Natural killer cell (primary cell): ENCODE data around the gene SHISA8. TPM values are rescaled to one million over a fixed set of nuclear protein-coding genes. Genes with fewer than 3 reads are reported as not detected.

Source experiments
- ATAC-seq, 3 donors: fragments of 150-1000 bp in 2 of 3; fragments of 200-7000 bp in 1 of 3; cut with Tn5 transposase; 1 replicate in 1 of 3; 2 replicates in 2 of 3; pipeline ENCODE4 v1.10.0; 2021; ENCODE audit warnings: mild to moderate bottlenecking in 2 of 3, moderate library complexity in 2 of 3
- DNase-seq, 2 donors: peaks; one replicate each; pipeline versions ENCODE4 v3.0.0 to v3.0.0-alpha.2; 2013 to 2021; ENCODE audit warnings: mixed read lengths in 1 of 2
- H3K27ac ChIP-seq: one replicate; pipeline ENCODE4 v1.5.1; 2013; ENCODE audit warnings: mild to moderate bottlenecking, low read length
- H3K27me3 ChIP-seq: one replicate; pipeline ENCODE4 v1.6.1; 2013; ENCODE audit warnings: low read length; ENCODE audit not compliant: control insufficient read depth, insufficient read depth
- H3K36me3 ChIP-seq: one replicate; pipeline ENCODE4 v1.6.1; 2013; ENCODE audit warnings: low read length; ENCODE audit not compliant: control insufficient read depth, insufficient read depth
- H3K4me1 ChIP-seq: one replicate; pipeline ENCODE4 v1.6.1; 2013; ENCODE audit warnings: low read length; ENCODE audit not compliant: control insufficient read depth, insufficient read depth
- H3K4me3 ChIP-seq: one replicate; pipeline ENCODE4 v1.5.1; 2013; ENCODE audit warnings: low read length
- H3K9me3 ChIP-seq: one replicate; pipeline ENCODE4 v1.6.1; 2013; ENCODE audit warnings: low read length; ENCODE audit not compliant: control insufficient read depth, insufficient read depth
- H3K27ac Mint-ChIP-seq, 2 donors: one replicate each; pipeline ENCODE4 v1.8.0; 2022; ENCODE audit warnings: mild to moderate bottlenecking in 2 of 2, mixed read lengths in 2 of 2, moderate library complexity in 1 of 2
- H3K27me3 Mint-ChIP-seq, 2 donors: one replicate each; pipeline ENCODE4 v1.8.0; 2022; ENCODE audit warnings: low read depth in 2 of 2, mixed read lengths in 2 of 2
- H3K36me3 Mint-ChIP-seq: one replicate; pipeline ENCODE4 v1.8.0; 2022; ENCODE audit warnings: mixed read lengths
- H3K4me1 Mint-ChIP-seq, 2 donors: one replicate each; pipeline ENCODE4 v1.8.0; 2022; ENCODE audit warnings: mixed read lengths in 2 of 2
- H3K4me3 Mint-ChIP-seq: one replicate; pipeline ENCODE4 v1.8.0; 2022; ENCODE audit warnings: mild to moderate bottlenecking, moderate library complexity, mixed read lengths
- H3K9me3 Mint-ChIP-seq, 2 donors: one replicate each; pipeline ENCODE4 v1.8.0; 2022; ENCODE audit warnings: mixed read lengths in 2 of 2
- CTCF ChIP-seq: fragments of 200-600 bp; IDR thresholded peaks from one replicate; pipeline ENCODE4 v1.8.0; 2022; ENCODE audit warnings: antibody characterized with exemption
- WGBS: methylation state at CpG from one replicate; pipeline ENCODE4 v1.1.7; 2013; ENCODE audit warnings: missing lambda C conversion rate; ENCODE audit not compliant: insufficient coverage; 5-methylcytosine and 5-hydroxymethylcytosine counted together
- intact Hi-C: fragments of 100-400 bp; cut with micrococcal nuclease; formaldehyde crosslinking; loops from one replicate; pipeline ENCODE4 v1.14.2; 2022
- total RNA-seq, 4 donors: library from RNA; stranded (reverse); fragments of 120-200 nt in 1 of 4; gene quantifications; one replicate each; pipeline versions ENCODE4 v1.2.3 to v1.2.4, GENCODE V29; 2013 to 2022

Gene SHISA8
- total RNA-seq, 3 donors from 2014 or later (not counting 1 experiment from before 2014, with no cell fraction given), result 0.24 TPM; not detected in 2

GRCh38 chr22:41957941-41958556 is 43.2 kb upstream of the SHISA8 start:
- 48% methylated on average over 23 of the region's 23 CpGs for WGBS
- H3K4me3 Mint-ChIP-seq, result no peak overlapping the region
- no peaks in the 10 kb centered on the region for H3K9me3 Mint-ChIP-seq
- intact Hi-C loops, result loop anchor here (1.0 kb wide), 1 partner anchor 261 kb away; no protein-coding TSS in a partner anchor
- H3K4me3 ChIP-seq, result no peak overlapping the region
- no peaks in the 10 kb centered on the region for H3K27me3 ChIP-seq
- peaks cover 0 to 4% of the 10 kb centered on the region in 2 donors for H3K27me3 Mint-ChIP-seq
- DNase-seq, result no peak
- TF ChIP-seq CTCF, result peak; percentile 43
- peak overlapping the region in 1 of 2 donors; percentile 74 for H3K27ac Mint-ChIP-seq
- no peak overlapping the region for H3K27ac ChIP-seq
- no peaks in the 10 kb centered on the region for H3K36me3 ChIP-seq
- H3K9me3 ChIP-seq, result no peaks in the 10 kb centered on the region
- peaks cover 9% of the 10 kb centered on the region for H3K4me1 ChIP-seq
- H3K36me3 Mint-ChIP-seq, result no peaks in the 10 kb centered on the region
- H3K4me1 Mint-ChIP-seq, result peaks cover 5 to 14% of the 10 kb centered on the region in 2 donors
- peak; percentile 5 to 35 (median 10) for ATAC-seq

- no peak for DNase-seq
- Mint-ChIP-seq H3K27me3 (peaks cover 0 to 4% of the 10 kb centered on the region in 2 donors), H3K27ac (no peak overlapping the region), H3K4me1 (peaks cover 5% of the 10 kb centered on the region in 2 donors), H3K9me3 (no peaks in the 10 kb centered on the region), H3K4me3 (no peak overlapping the region), H3K36me3 (no peaks in the 10 kb centered on the region)
- Histone ChIP-seq H3K27ac (no peak overlapping the region), H3K4me3 (no peak overlapping the region), H3K27me3 (no peaks in the 10 kb centered on the region), H3K4me1 (peaks cover 4% of the 10 kb centered on the region), H3K9me3 (no peaks in the 10 kb centered on the region), H3K36me3 (no peaks in the 10 kb centered on the region)
- TF ChIP-seq CTCF, result no peak
- ATAC-seq, result no peak
- WGBS, result 94% methylated on average over 2 of the region's 2 CpGs
- intact Hi-C loops, result no loop called here
These were observed 37.8 kb upstream of the SHISA8 start for GRCh38 chr22:41952713-41953112.

- Mint-ChIP-seq H3K9me3 (no peaks in the 10 kb centered on the region), H3K4me3 (no peak within 1 kb of the TSS), H3K4me1 (peaks cover 0 to 2% of the 10 kb centered on the region in 2 donors), H3K36me3 (no peaks in the 10 kb centered on the region), H3K27ac (no peak within 1 kb of the TSS), H3K27me3 (no peaks in the 10 kb centered on the region)
- H3K4me1 ChIP-seq, result peaks cover 5% of the 10 kb centered on the region
- H3K36me3 ChIP-seq, result no peaks in the 10 kb centered on the region
- no peak within 1 kb of the TSS for H3K27ac ChIP-seq
- H3K4me3 ChIP-seq, result no peak within 1 kb of the TSS
- WGBS, result 80% methylated on average over 16 of the region's 16 CpGs
- TF ChIP-seq CTCF, result no peak
- intact Hi-C loops, result no loop called here
- DNase-seq, result no peak
- H3K27me3 ChIP-seq, result no peaks in the 10 kb centered on the region
- ATAC-seq, result no peak
- H3K9me3 ChIP-seq, result no peaks in the 10 kb centered on the region
These were observed 37.1 kb upstream of the SHISA8 start, which contains the start of gene SMIM45 for GRCh38 chr22:41951898-41952474. Gene SMIM45 (plus strand): TSS chr22:41952150.
